K562 (cell line): Measurements from ENCODE around the gene TET2. TPM values are rescaled to one million over a fixed set of nuclear protein-coding genes. Genes with fewer than 3 reads are reported as not detected.

ENCODE experiments used
- ATAC-seq: fragments of 200-7000 bp; cut with Tn5 transposase; 3 replicates; pipeline ENCODE4 v1.9.1; 2020; ENCODE audit warnings: moderate library complexity
- BruUV-seq: library from RNA; stranded (reverse); fragments of 400-500 nt; replicated peaks from 2 replicates; lab custom pipeline; 2021; lab: Mats Ljungman, UMichigan
- CTCF ChIA-PET: fragments of 300-600 bp; formaldehyde crosslinking; extraction: SDS; loops from one replicate; lab custom pipeline; 2021; ENCODE audit warnings: low intra/inter-chr PET ratio; lab: Yijun Ruan, JAX
- POLR2A ChIA-PET: fragments of 300-600, 350-650 bp; sonication (Branson Sonifier 250); formaldehyde crosslinking; extraction: SDS; loops from one replicate; lab custom pipeline; 2021; ENCODE audit warnings: antibody characterized with exemption, inconsistent platforms; lab: Yijun Ruan, JAX
- DNase-seq, 4 experiments: peaks; one replicate each; pipeline versions ENCODE4 v3.0.0 to v3.0.0-alpha.2; 2011 to 2018; ENCODE audit warnings: low spot score in 3 of 4, mixed read lengths in 3 of 4; ENCODE audit errors: extremely low read depth in 1 of 4
- FAIRE-seq: peaks from 2 replicates; lab custom pipeline; 2011; peaks lifted over from hg19 to GRCh38; lab: Jason Lieb, UNC
- H2AFZ ChIP-seq: 2 replicates; pipeline ENCODE4 v1.6.0; 2011; ENCODE audit warnings: low read depth, low read length, control low read depth, inconsistent platforms
- H3K27ac ChIP-seq: fragments of 200-600 bp; 3 replicates; pipeline ENCODE4 v1.8.0; 2011; ENCODE audit warnings: low read depth, mild to moderate bottlenecking, control low read depth, inconsistent platforms, low read length, moderate library complexity, mixed read lengths; ENCODE audit errors: extremely low read depth
- H3K27me3 ChIP-seq, 2 experiments: fragments of 300-600 bp in 1 of 2; 2 replicates in 1 of 2; 3 replicates in 1 of 2; pipeline versions ENCODE4 v1.6.0 to v1.8.0; 2011; ENCODE audit warnings: inconsistent platforms in 2 of 2, low read length in 2 of 2, mild to moderate bottlenecking in 1 of 2, mixed read lengths in 1 of 2, moderate library complexity in 1 of 2; ENCODE audit not compliant: control insufficient read depth in 2 of 2, insufficient read depth in 2 of 2
- H3K36me3 ChIP-seq: fragments of 300-600 bp; 3 replicates; pipeline ENCODE4 v1.8.0; 2011; ENCODE audit warnings: mild to moderate bottlenecking, low read length, inconsistent platforms; ENCODE audit not compliant: control insufficient read depth, insufficient read depth
- H3K4me1 ChIP-seq, 2 experiments: fragments of 200-600 bp in 1 of 2; replicated peaks in 1 of 2; 2 replicates in 1 of 2; 3 replicates in 1 of 2; pipeline versions ENCODE4 v1.5.1 to v1.8.0; 2011; ENCODE audit warnings: inconsistent platforms in 2 of 2, low read length in 2 of 2, mild to moderate bottlenecking in 1 of 2, mixed read lengths in 1 of 2, moderate library complexity in 1 of 2; ENCODE audit not compliant: control insufficient read depth in 2 of 2, insufficient read depth in 2 of 2
- H3K4me2 ChIP-seq: 2 replicates; pipeline ENCODE4 v1.6.1; 2011; ENCODE audit warnings: low read length, control low read depth, inconsistent platforms, mixed read lengths; ENCODE audit not compliant: insufficient read depth
- H3K4me3 ChIP-seq: fragments of 200-600 bp; sonication (generic), shearing (Covaris generic); 2 replicates; pipeline ENCODE4 v1.5.1; 2016; ENCODE audit warnings: control low read depth, inconsistent platforms
- H3K79me2 ChIP-seq: fragments of 200-600 bp; 3 replicates; pipeline ENCODE4 v1.8.0; 2011; ENCODE audit warnings: low read length, inconsistent platforms; ENCODE audit not compliant: control insufficient read depth, insufficient read depth
- H3K9ac ChIP-seq, 2 experiments: 2 replicates each; pipeline versions ENCODE4 v1.6.0 to v1.6.1; 2011; ENCODE audit warnings: low read depth in 2 of 2, low read length in 2 of 2, control low read depth in 1 of 2, inconsistent platforms in 1 of 2, mild to moderate bottlenecking in 1 of 2, mixed read lengths in 1 of 2; ENCODE audit not compliant: insufficient read depth in 1 of 2
- H3K9me1 ChIP-seq: one replicate; pipeline ENCODE4 v1.6.0; 2011; ENCODE audit warnings: inconsistent platforms, mild to moderate bottlenecking, low read length, moderate library complexity; ENCODE audit not compliant: control insufficient read depth, insufficient read depth
- H3K9me3 ChIP-seq: replicated peaks from 2 replicates; pipeline ENCODE4 v1.5.1; 2011; ENCODE audit warnings: low read depth, low read length, inconsistent platforms; ENCODE audit not compliant: control insufficient read depth, insufficient read depth
- H4K20me1 ChIP-seq: replicated peaks from 2 replicates; pipeline ENCODE4 v1.6.1; 2011; ENCODE audit warnings: low read length, inconsistent platforms, mixed read lengths; ENCODE audit not compliant: control insufficient read depth, insufficient read depth
- FOXJ2 ChIP-seq: fragments of 200-800 bp; sonication (Bioruptor generic); IDR thresholded peaks from 2 replicates; pipeline ENCODE4 v1.6.1; 2016; ENCODE audit warnings: missing genetic modification characterization, missing compliant biosample characterization
- FOXJ3 ChIP-seq: sonication (generic); formaldehyde crosslinking; IDR thresholded peaks from 2 replicates; pipeline ENCODE4 v1.4.0; 2020; ENCODE audit warnings: mild to moderate bottlenecking, missing genetic modification reagents
- MXI1 ChIP-seq: IDR thresholded peaks from 2 replicates; pipeline ENCODE4 v1.6.1; 2011; ENCODE audit warnings: low read depth, mild to moderate bottlenecking, improper control_type of control experiment, low read length
- PKNOX1 ChIP-seq: fragments of 450-650 bp; IDR thresholded peaks from 2 replicates; pipeline ENCODE4 v1.6.1; 2016
- RFX1 ChIP-seq: fragments of 450-650 bp; IDR thresholded peaks from 2 replicates; pipeline ENCODE4 v1.6.1; 2016; ENCODE audit warnings: mild to moderate bottlenecking, moderate library complexity
- SOX6 ChIP-seq: fragments of 450-650 bp; IDR thresholded peaks from 2 replicates; pipeline ENCODE4 v1.6.1; 2014; ENCODE audit warnings: mild to moderate bottlenecking
- TAL1 ChIP-seq: fragments of 450-650 bp; IDR thresholded peaks from 2 replicates; pipeline ENCODE4 v1.6.1; 2016; ENCODE audit warnings: mild to moderate bottlenecking
- TFE3 ChIP-seq: fragments of 450-650 bp; formaldehyde crosslinking; IDR thresholded peaks from 2 replicates; pipeline ENCODE4 v1.4.0; 2020; ENCODE audit warnings: mild to moderate bottlenecking, mixed read lengths
- U2AF1 ChIP-seq: fragments of 200-400 bp; formaldehyde crosslinking; optimal IDR thresholded peaks from 2 replicates; pipeline ENCODE3; 2017; ENCODE audit warnings: mild to moderate bottlenecking, low read depth, low read length, moderate library complexity
- ZC3H11A ChIP-seq: IDR thresholded peaks from 2 replicates; pipeline ENCODE4 v1.6.1; 2012; ENCODE audit warnings: low read depth, low read length, improper control_type of control experiment
- ZFX ChIP-seq: sonication (generic); formaldehyde crosslinking; IDR thresholded peaks from 2 replicates; pipeline ENCODE4 v1.8.0; 2022; ENCODE audit warnings: mild to moderate bottlenecking, missing genetic modification reagents, moderate library complexity
- ZNF197 ChIP-seq: fragments of 200-800 bp; sonication (Bioruptor generic); IDR thresholded peaks from 2 replicates; pipeline ENCODE4 v1.6.1; 2016; ENCODE audit warnings: low read depth, missing genetic modification characterization, missing compliant biosample characterization
- ZNF280A ChIP-seq: fragments of 450-650 bp; IDR thresholded peaks from 2 replicates; pipeline ENCODE4 v1.6.1; 2018; ENCODE audit warnings: mild to moderate bottlenecking, low read depth; ENCODE audit not compliant: partially characterized antibody
- ZNF79 ChIP-seq: fragments of 250-450 bp; sonication (Bioruptor Pico); IDR thresholded peaks from 2 replicates; pipeline ENCODE4 v1.4.0; 2020; ENCODE audit warnings: low read depth, mild to moderate bottlenecking, moderate library complexity
- WGBS: fragments of 100-300 bp; shearing (Covaris generic); methylation state at CpG from one replicate; pipeline ENCODE4 v1.1.6; 2016; ENCODE audit warnings: low coverage, mixed read lengths; ENCODE audit not compliant: insufficient coverage; ENCODE audit errors: missing lambda C conversion rate; 5-methylcytosine and 5-hydroxymethylcytosine counted together
- in situ Hi-C: fragments of 300-500 bp; cut with MboI; formaldehyde crosslinking; loops from 4 replicates; pipeline ENCODE4 v1.15.0; 2018; ENCODE audit warnings: inconsistent platforms, mixed read lengths
- intact Hi-C: fragments of 100-400 bp; cut with micrococcal nuclease; formaldehyde crosslinking; loops from 2 replicates; pipeline ENCODE4 v1.14.2; 2022
- polyA plus RNA-seq, 8 experiments: library from polyadenylated mRNA; depleted of rRNA in 4 of 8; stranded (reverse) in 5 of 8; unstranded in 3 of 8; fragments of >200 nt; fragmentation: Nextera tagmentation in 2 of 8; fragmentation: Illumina TruSeq in 1 of 8; extraction: Ambion mirVana in 2 of 8; extraction: Trizol in 1 of 8; gene quantifications; 2 replicates each; pipeline versions ENCODE4 v1.2.1 to v1.2.3, GENCODE V29; 2011 to 2014; ENCODE audit warnings: inconsistent platforms in 1 of 8, missing spikeins in 1 of 8
- total RNA-seq, 7 experiments: library from RNA; depleted of rRNA in 6 of 7; stranded (reverse); fragments of >200 nt in 6 of 7; fragmentation: Illumina TruSeq in 2 of 7; extraction: Trizol in 2 of 7; gene quantifications; 2 replicates each; pipeline versions ENCODE4 v1.2.1 to v1.2.3, GENCODE V29; 2011 to 2021; ENCODE audit warnings: low replicate concordance in 1 of 7

Gene TET2
- total and polyA plus RNA-seq, 9 of the 15 experiments (the other 6 are each of a cell fraction or from before 2014, with no cell fraction given), result 0.80 to 11.1 (median 4.9) TPM

- no peak overlapping the region for H2AFZ ChIP-seq
- H3K9me3 ChIP-seq, result no peaks in the 10 kb centered on the region
- 18% methylated on average over 2 of the region's 2 CpGs for WGBS
- no peak overlapping the region for H3K9ac ChIP-seq
- H3K36me3 ChIP-seq, result no peaks in the 10 kb centered on the region
- no peaks in the 10 kb centered on the region for H3K9me1 ChIP-seq
- H3K4me1 ChIP-seq, result no peaks in the 10 kb centered on the region
- no peak for TF ChIP-seq U2AF1
- TF ChIP-seq ZNF79, result no peak
- no peak for TF ChIP-seq ZNF197
- 0 out of 2 replicates have a peak, but pooled peaks have one; percentile 29 for TF ChIP-seq PKNOX1
- no peak for TF ChIP-seq ZFX (CRISPR knock-in tag)
- peak; percentile 99 for TF ChIP-seq FOXJ2 (tag)
- peak; percentile 50 for TF ChIP-seq SOX6
- TF ChIP-seq FOXJ3, result 0 out of 2 replicates have a peak, but pooled peaks have one; percentile 52
- no peak for TF ChIP-seq ZNF280A
- no peak for TF ChIP-seq ZC3H11A
- no peak for TF ChIP-seq TAL1
- peak; percentile 65 for TF ChIP-seq MXI1
- peak; percentile 69 for TF ChIP-seq RFX1
- TF ChIP-seq TFE3 (CRISPR knock-in tag), result peak; percentile 13; the same call in 1 of the 2 replicates
- no peaks in the 10 kb centered on the region for H3K27me3 ChIP-seq
- DNase-seq (no peak), FAIRE-seq (no peak), ATAC-seq (no peak)
- in situ Hi-C loops, result no loop called here
- no peak overlapping the region for H3K4me2 ChIP-seq
- H4K20me1 ChIP-seq, result no peaks in the 10 kb centered on the region; the same call in 1 of the 2 replicates
- BruUV-seq, result no TSS peak
- H3K27ac ChIP-seq, result no peak overlapping the region
- ChIA-PET POLR2A (interaction anchor here (0.9 kb wide), 1 partner anchor 51 kb away, joined by 3 read pairs; no protein-coding TSS in a partner anchor), CTCF (no interaction called here)
- no peaks in the 10 kb centered on the region for H3K79me2 ChIP-seq
- intact Hi-C loops, result no loop called here
- no peak overlapping the region for H3K4me3 ChIP-seq
Measured at GRCh38 chr4:105181259-105181658, 34.6 kb downstream of the TET2 start.
